B cell (primary cell): ENCODE measurements around the gene CELF4. TPM values are rescaled to one million over a fixed set of nuclear protein-coding genes. Genes with fewer than 3 reads are reported as not detected.

Experiments
- ATAC-seq: fragments of 200-7000 bp; cut with Tn5 transposase; one replicate; pipeline ENCODE4 v1.10.0; 2021; ENCODE audit warnings: low read depth, mild to moderate bottlenecking, moderate number of reproducible peaks, moderate library complexity
- CTCF ChIA-PET: fragments of 350-600 bp; sonication (Branson Sonifier 250); formaldehyde crosslinking; loops from one replicate; lab custom pipeline; 2021; ENCODE audit warnings: antibody characterized with exemption, inconsistent platforms; lab: Charles Lee
- POLR2A ChIA-PET: fragments of 350-600 bp; sonication (Branson Sonifier 250); formaldehyde crosslinking; loops from one replicate; lab custom pipeline; 2021; ENCODE audit warnings: antibody characterized with exemption; lab: Charles Lee
- DNase-seq: peaks from one replicate; pipeline ENCODE4 v3.0.0; 2013
- H2AFZ ChIP-seq: 2 replicates; pipeline ENCODE4 v1.6.1; 2012; ENCODE audit warnings: mild to moderate bottlenecking, low read depth, low read length; ENCODE audit not compliant: insufficient read depth, poor library complexity, severe bottlenecking
- H3K27ac ChIP-seq, 2 donors: 1 replicate in 1 of 2; 2 replicates in 1 of 2; pipeline ENCODE4 v1.5.1; 2012 to 2013; ENCODE audit warnings: low read length in 2 of 2, mild to moderate bottlenecking in 2 of 2, moderate library complexity in 1 of 2
- H3K27me3 ChIP-seq, 4 experiments: fragments of 200-600 bp in 1 of 4; sonication (generic) in 1 of 4; replicated peaks in 1 of 4; 1 replicate in 2 of 4; 2 replicates in 2 of 4; pipeline versions ENCODE4 v1.6.1 to v1.7.0; 2013 to 2016; ENCODE audit warnings: low read length in 3 of 4, mild to moderate bottlenecking in 2 of 4, mixed read lengths in 1 of 4, moderate library complexity in 1 of 4; ENCODE audit not compliant: insufficient read depth in 4 of 4, control insufficient read depth in 3 of 4; ENCODE audit errors: control extremely low read depth in 1 of 4
- H3K36me3 ChIP-seq, 2 experiments: replicated peaks in 1 of 2; 1 replicate in 1 of 2; 2 replicates in 1 of 2; pipeline versions ENCODE4 v1.6.1 to v1.7.1; 2013; ENCODE audit warnings: low read length in 1 of 2; ENCODE audit not compliant: insufficient read depth in 2 of 2, control insufficient read depth in 1 of 2; ENCODE audit errors: control extremely low read depth in 1 of 2, extremely low read depth in 1 of 2
- H3K4me1 ChIP-seq, 2 donors: fragments of 200-600 bp in 1 of 2; sonication (generic) in 1 of 2; 1 replicate in 1 of 2; 2 replicates in 1 of 2; pipeline versions ENCODE4 v1.5.1 to v1.6.1; 2013 to 2017; ENCODE audit warnings: low read length in 2 of 2; ENCODE audit not compliant: control insufficient read depth in 2 of 2, insufficient read depth in 2 of 2
- H3K4me2 ChIP-seq: replicated peaks from 2 replicates; pipeline ENCODE3; 2012; ENCODE audit warnings: mild to moderate bottlenecking, low read depth, low read length; ENCODE audit not compliant: poor library complexity, severe bottlenecking
- H3K4me3 ChIP-seq, 5 experiments: fragments of 200-600 bp in 1 of 5; sonication (generic) in 1 of 5; 1 replicate in 3 of 5; 2 replicates in 2 of 5; pipeline versions ENCODE4 v1.5.1 to v1.7.0; 2011 to 2016; ENCODE audit warnings: low read length in 4 of 5, mild to moderate bottlenecking in 4 of 5, low read depth in 2 of 5, control low read depth in 1 of 5, moderate library complexity in 1 of 5; ENCODE audit not compliant: insufficient read depth in 1 of 5; ENCODE audit errors: control extremely low read depth in 1 of 5, extremely low read depth in 1 of 5
- H3K79me2 ChIP-seq: fragments of 200-600 bp; sonication (generic); one replicate; pipeline ENCODE4 v1.6.0; 2016; ENCODE audit warnings: low read length; ENCODE audit not compliant: control insufficient read depth, insufficient read depth
- H3K9ac ChIP-seq: fragments of 200-600 bp; sonication (generic); 2 replicates; pipeline ENCODE4 v1.6.1; 2017; ENCODE audit warnings: mild to moderate bottlenecking, low read length, moderate library complexity
- H3K9me3 ChIP-seq, 3 donors: one replicate each; pipeline versions ENCODE4 v1.6.1 to v1.7.1; 2013; ENCODE audit warnings: low read length in 2 of 3; ENCODE audit not compliant: control insufficient read depth in 2 of 3, insufficient read depth in 1 of 3; ENCODE audit errors: control extremely low read depth in 1 of 3
- H4K20me1 ChIP-seq: 2 replicates; pipeline ENCODE4 v1.6.0; 2012; ENCODE audit warnings: mild to moderate bottlenecking, low read length; ENCODE audit not compliant: insufficient read depth, control insufficient read depth, poor library complexity, severe bottlenecking
- H3K27ac Mint-ChIP-seq: one replicate; pipeline ENCODE4 v1.8.0; 2021; ENCODE audit warnings: mixed read lengths
- H3K27me3 Mint-ChIP-seq: one replicate; pipeline ENCODE4 v1.8.0; 2021; ENCODE audit warnings: mixed read lengths
- H3K4me1 Mint-ChIP-seq: one replicate; pipeline ENCODE4 v1.8.0; 2021; ENCODE audit warnings: mixed read lengths
- H3K4me3 Mint-ChIP-seq: one replicate; pipeline ENCODE4 v1.8.0; 2021; ENCODE audit warnings: mixed read lengths
- H3K9me3 Mint-ChIP-seq: one replicate; pipeline ENCODE4 v1.8.0; 2022; ENCODE audit warnings: mixed read lengths; ENCODE audit not compliant: insufficient read depth
- CTCF ChIP-seq: fragments of 200-600 bp; IDR thresholded peaks from one replicate; pipeline ENCODE4 v1.8.0; 2022; ENCODE audit warnings: antibody characterized with exemption, mild to moderate bottlenecking
- EZH2 ChIP-seq: IDR thresholded peaks from 2 replicates; pipeline ENCODE4 v1.6.1; 2012; ENCODE audit warnings: borderline replicate concordance, low read depth, mild to moderate bottlenecking, moderate library complexity, low read length; ENCODE audit not compliant: insufficient read depth, poor library complexity, severe bottlenecking
- WGBS: methylation state at CpG from one replicate; pipeline ENCODE4 v1.1.5; 2013; ENCODE audit warnings: missing lambda C conversion rate; ENCODE audit not compliant: insufficient coverage; 5-methylcytosine and 5-hydroxymethylcytosine counted together
- intact Hi-C: fragments of 100-400 bp; cut with micrococcal nuclease; formaldehyde crosslinking; loops from one replicate; pipeline ENCODE4 v1.10.0; 2022
- polyA plus RNA-seq: library from polyadenylated mRNA; depleted of rRNA; stranded (reverse); fragments of >200 nt; gene quantifications from 2 replicates; pipeline ENCODE4 v1.2.3, GENCODE V29; 2012
- total RNA-seq, 2 donors: library from RNA; stranded (reverse); fragments of 120-200 nt in 1 of 2; gene quantifications; 1 replicate in 1 of 2; 2 replicates in 1 of 2; pipeline versions ENCODE4 v1.2.3 to v1.2.4, GENCODE V29; 2013 to 2022

CELF4 gene
- total and polyA plus RNA-seq, 2 donors (not counting 1 experiment from before 2014, with no cell fraction given) = not detected

GRCh38 chr18:37572736-37573135, 7.1 kb upstream of the CELF4 start:
- H3K9ac ChIP-seq = no peak overlapping the region
- no peaks in the 10 kb centered on the region for H3K36me3 ChIP-seq
- no peak overlapping the region for H3K4me2 ChIP-seq
- H3K27ac ChIP-seq = no peak overlapping the region
- peaks cover 43% of the 10 kb centered on the region for H3K27me3 Mint-ChIP-seq
- intact Hi-C loops = no loop called here
- ATAC-seq = no peak
- no peak for DNase-seq
- POLR2A ChIA-PET = no interaction called here
- no peaks in the 10 kb centered on the region for H4K20me1 ChIP-seq
- CTCF ChIA-PET = no interaction called here
- H3K27me3 ChIP-seq = peaks cover 0 to 24% (median 11%) of the 10 kb centered on the region in 4 experiments
- no peak overlapping the region for H3K4me3 Mint-ChIP-seq
- H3K27ac Mint-ChIP-seq = no peak overlapping the region
- peaks cover 0 to 11% (median 0%) of the 10 kb centered on the region in 3 donors for H3K9me3 ChIP-seq
- H3K4me1 Mint-ChIP-seq = peaks cover 10% of the 10 kb centered on the region
- peaks cover under 1 to 4% of the 10 kb centered on the region in 2 donors for H3K4me1 ChIP-seq
- H3K79me2 ChIP-seq = no peaks in the 10 kb centered on the region
- H2AFZ ChIP-seq = no peak overlapping the region
- no peaks in the 10 kb centered on the region for H3K9me3 Mint-ChIP-seq
- TF ChIP-seq CTCF (no peak), EZH2 (no peak)
- WGBS = 65% methylated on average over 3 of the region's 3 CpGs
- no peak overlapping the region for H3K4me3 ChIP-seq

- peaks cover 16% of the 10 kb centered on the region for H3K4me1 Mint-ChIP-seq
- Histone ChIP-seq H3K4me2 (no peak overlapping the region), H3K9ac (no peak overlapping the region), H4K20me1 (no peaks in the 10 kb centered on the region), H3K79me2 (no peaks in the 10 kb centered on the region), H3K27me3 (peaks cover 0 to 34% (median 15%) of the 10 kb centered on the region in 4 experiments), H3K4me3 (no peak overlapping the region), H2AFZ (no peak overlapping the region), H3K27ac (no peak overlapping the region), H3K36me3 (no peaks in the 10 kb centered on the region), H3K4me1 (peaks cover 7% of the 10 kb centered on the region in 2 donors), H3K9me3 (peaks cover 0 to 3% (median 0%) of the 10 kb centered on the region in 3 donors)
- no peak overlapping the region for H3K4me3 Mint-ChIP-seq
- intact Hi-C loops = no loop called here
- ATAC-seq (no peak), DNase-seq (no peak)
- H3K27me3 Mint-ChIP-seq = peaks cover 49% of the 10 kb centered on the region
- CTCF ChIA-PET = no interaction called here
- no peaks in the 10 kb centered on the region for H3K9me3 Mint-ChIP-seq
- TF ChIP-seq EZH2 = no peak
- TF ChIP-seq CTCF = no peak
- 82% methylated on average over 4 of the region's 5 CpGs for WGBS
- POLR2A ChIA-PET = no interaction called here
- no peak overlapping the region for H3K27ac Mint-ChIP-seq
Measured at GRCh38 chr18:37571266-37571665, 5.7 kb upstream of the CELF4 start.
